ENCODE results near the gene U2AF2.

Gene U2AF2

DNA sequence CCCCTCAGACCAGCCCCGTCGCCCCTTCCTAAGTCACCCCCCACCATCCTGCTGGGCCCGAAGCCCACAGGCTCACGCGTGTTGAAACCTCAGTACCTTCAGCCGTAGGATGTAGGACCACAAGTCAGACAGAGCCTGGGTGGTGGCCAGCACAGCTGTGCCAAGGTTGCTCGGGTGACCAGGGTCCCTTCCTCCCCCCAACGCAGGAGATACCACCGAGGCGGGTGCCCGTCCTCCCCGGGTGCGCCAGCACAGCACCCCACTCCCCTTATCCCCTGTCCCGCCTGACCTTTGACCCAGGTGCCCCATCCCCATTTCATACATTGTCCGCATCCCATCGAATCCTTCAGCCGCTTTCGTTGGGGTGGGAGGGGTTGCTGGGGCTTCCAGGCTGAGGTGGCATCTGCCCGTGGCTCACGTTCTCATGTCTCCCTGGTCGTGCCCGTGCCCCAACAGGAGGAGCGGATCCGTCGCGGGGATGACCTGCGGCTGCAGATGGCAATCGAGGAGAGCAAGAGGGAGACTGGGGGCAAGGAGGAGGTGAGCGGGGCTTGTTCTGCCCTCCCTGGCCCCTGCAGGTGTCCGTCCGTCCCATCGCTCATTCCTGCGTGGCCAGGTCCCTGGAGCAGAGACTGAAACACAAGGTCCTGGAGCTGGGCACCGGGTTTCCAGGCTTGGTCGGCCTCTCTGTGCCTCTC lies 34.7 kb downstream of the U2AF2 start:
- Histone ChIP-seq H3K9me3 (ENCODE audit: control insufficient read depth, insufficient read depth, low read depth, low read length) (no peaks in the 10 kb centered on the region), H3K4me3 (ENCODE audit: low read depth, low read length) (no peak overlapping the region), H3K36me3 (ENCODE audit: control insufficient read depth in 2 of 2, insufficient read depth in 1 of 2, low read length in 2 of 2) (peaks cover 18 to 95% of the 10 kb centered on the region in 2 experiments), H3K27ac (ENCODE audit: extremely low read depth, low read depth, low read length) (no peak overlapping the region), H3K4me1 (ENCODE audit: control insufficient read depth, insufficient read depth, low read length) (no peaks in the 10 kb centered on the region)
- ChIA-PET POLR2A (no interaction called here), CTCF (no interaction called here)
- TF ChIP-seq ZNF391 (tag by site-specific recombination; IDR thresholded peaks at IDR 0.05; ENCODE audit: borderline replicate concordance, low read depth) (no peak), MEIS1 (CRISPR knock-in tag; IDR thresholded peaks at IDR 0.05; ENCODE audit: borderline replicate concordance) (no peak), ZNF670 (tag by site-specific recombination; IDR thresholded peaks at IDR 0.05; ENCODE audit: low read depth) (no peak), ZNF302 (tag by site-specific recombination; IDR thresholded peaks at IDR 0.05; ENCODE audit: low read depth) (no peak), ZNF433 (tag by site-specific recombination; IDR thresholded peaks at IDR 0.05; ENCODE audit: low read depth) (no peak), ZNF76 (tag by site-specific recombination; IDR thresholded peaks at IDR 0.05; ENCODE audit: borderline replicate concordance, low read depth) (no peak), KLF1 (tag by site-specific recombination; IDR thresholded peaks at IDR 0.05) (no peak), KLF10 (tag by site-specific recombination; IDR thresholded peaks at IDR 0.05) (no peak), GLI2 (tag by site-specific recombination; IDR thresholded peaks at IDR 0.05; ENCODE audit: borderline replicate concordance, low read depth) (no peak), ZNF645 (tag by site-specific recombination; IDR thresholded peaks at IDR 0.05) (no peak)

DNA sequence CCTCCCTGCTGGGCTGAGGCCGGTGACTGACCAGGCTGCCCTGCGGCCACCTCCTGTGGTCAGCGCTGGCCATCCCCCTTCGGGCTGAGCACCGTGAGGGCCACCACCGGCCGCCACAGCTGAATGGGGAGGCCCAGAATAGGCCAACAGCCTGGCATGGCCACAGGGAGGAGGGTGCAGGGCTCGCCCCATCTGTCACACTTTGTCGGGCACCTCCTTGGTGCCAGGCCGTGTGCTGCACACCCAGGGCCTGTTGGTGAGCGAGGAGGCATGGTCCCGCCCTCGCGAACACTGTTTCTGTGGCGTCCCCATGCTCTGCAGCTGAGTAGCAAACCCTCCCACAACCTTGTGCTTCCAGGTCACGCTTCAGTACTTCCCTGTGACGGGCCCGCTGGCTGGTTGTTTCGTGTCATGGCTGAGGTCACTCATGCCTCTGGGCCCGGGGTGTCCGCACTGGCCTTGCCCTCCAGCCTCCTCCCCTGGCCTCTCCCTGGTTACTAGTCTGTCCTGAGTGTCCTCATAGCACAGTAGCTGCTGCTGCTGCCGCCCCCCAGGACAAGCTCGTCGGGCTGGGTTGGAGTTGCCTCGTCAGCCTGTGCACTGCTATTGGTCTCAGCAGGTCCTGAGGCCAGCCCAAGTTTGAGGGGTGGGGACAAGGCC lies 35.4 kb downstream of the U2AF2 start:
- Histone ChIP-seq H3K4me1 (ENCODE audit: control insufficient read depth, insufficient read depth, low read length) (no peaks in the 10 kb centered on the region), H3K36me3 (ENCODE audit: control insufficient read depth in 2 of 2, insufficient read depth in 1 of 2, low read length in 2 of 2) (peaks cover 13 to 94% of the 10 kb centered on the region in 2 experiments), H3K4me3 (ENCODE audit: low read depth, low read length) (no peak overlapping the region), H3K9me3 (ENCODE audit: control insufficient read depth, insufficient read depth, low read depth, low read length) (no peaks in the 10 kb centered on the region), H3K27ac (ENCODE audit: extremely low read depth, low read depth, low read length) (no peak overlapping the region)
- POLR2A ChIA-PET: no interaction called here
- TF ChIP-seq ZNF629 (tag by site-specific recombination; IDR thresholded peaks at IDR 0.05): no peak
- TF ChIP-seq ZNF488 (tag by site-specific recombination; IDR thresholded peaks at IDR 0.05): no peak
- no peak for TF ChIP-seq ZNF324 (tag by site-specific recombination; IDR thresholded peaks at IDR 0.05)
- no peak for TF ChIP-seq KLF16 (tag by site-specific recombination; IDR thresholded peaks at IDR 0.05)
- TF ChIP-seq, protein P1, sequence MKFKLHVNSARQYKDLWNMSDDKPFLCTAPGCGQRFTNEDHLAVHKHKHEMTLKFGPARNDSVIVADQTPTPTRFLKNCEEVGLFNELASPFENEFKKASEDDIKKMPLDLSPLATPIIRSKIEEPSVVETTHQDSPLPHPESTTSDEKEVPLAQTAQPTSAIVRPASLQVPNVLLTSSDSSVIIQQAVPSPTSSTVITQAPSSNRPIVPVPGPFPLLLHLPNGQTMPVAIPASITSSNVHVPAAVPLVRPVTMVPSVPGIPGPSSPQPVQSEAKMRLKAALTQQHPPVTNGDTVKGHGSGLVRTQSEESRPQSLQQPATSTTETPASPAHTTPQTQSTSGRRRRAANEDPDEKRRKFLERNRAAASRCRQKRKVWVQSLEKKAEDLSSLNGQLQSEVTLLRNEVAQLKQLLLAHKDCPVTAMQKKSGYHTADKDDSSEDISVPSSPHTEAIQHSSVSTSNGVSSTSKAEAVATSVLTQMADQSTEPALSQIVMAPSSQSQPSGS (tag by site-specific recombination; IDR thresholded peaks at IDR 0.05; ENCODE audit: low read depth): no peak
- TF ChIP-seq YY1 (tag by site-specific recombination; IDR thresholded peaks at IDR 0.05): no peak
- TF ChIP-seq KLF9 (tag by site-specific recombination; IDR thresholded peaks at IDR 0.05; ENCODE audit: low read depth): no peak
- no peak for TF ChIP-seq ZNF394 (tag by site-specific recombination; IDR thresholded peaks at IDR 0.05; ENCODE audit: borderline replicate concordance)
- TF ChIP-seq ZNF510 (tag by site-specific recombination; IDR thresholded peaks at IDR 0.05; ENCODE audit: insufficient replicate concordance): no peak
- CTCF ChIA-PET: no interaction called here

Measured in HEK293 (cell line).